ENCODE measurements around the gene RUNX3. TPM values are rescaled to one million over a fixed set of nuclear protein-coding genes. Genes with fewer than 3 reads are reported as not detected.

Gene RUNX3
- polyA plus RNA-seq, 1 of the 3 experiments (the other 2 are of a cell fraction), result not detected

DNA sequence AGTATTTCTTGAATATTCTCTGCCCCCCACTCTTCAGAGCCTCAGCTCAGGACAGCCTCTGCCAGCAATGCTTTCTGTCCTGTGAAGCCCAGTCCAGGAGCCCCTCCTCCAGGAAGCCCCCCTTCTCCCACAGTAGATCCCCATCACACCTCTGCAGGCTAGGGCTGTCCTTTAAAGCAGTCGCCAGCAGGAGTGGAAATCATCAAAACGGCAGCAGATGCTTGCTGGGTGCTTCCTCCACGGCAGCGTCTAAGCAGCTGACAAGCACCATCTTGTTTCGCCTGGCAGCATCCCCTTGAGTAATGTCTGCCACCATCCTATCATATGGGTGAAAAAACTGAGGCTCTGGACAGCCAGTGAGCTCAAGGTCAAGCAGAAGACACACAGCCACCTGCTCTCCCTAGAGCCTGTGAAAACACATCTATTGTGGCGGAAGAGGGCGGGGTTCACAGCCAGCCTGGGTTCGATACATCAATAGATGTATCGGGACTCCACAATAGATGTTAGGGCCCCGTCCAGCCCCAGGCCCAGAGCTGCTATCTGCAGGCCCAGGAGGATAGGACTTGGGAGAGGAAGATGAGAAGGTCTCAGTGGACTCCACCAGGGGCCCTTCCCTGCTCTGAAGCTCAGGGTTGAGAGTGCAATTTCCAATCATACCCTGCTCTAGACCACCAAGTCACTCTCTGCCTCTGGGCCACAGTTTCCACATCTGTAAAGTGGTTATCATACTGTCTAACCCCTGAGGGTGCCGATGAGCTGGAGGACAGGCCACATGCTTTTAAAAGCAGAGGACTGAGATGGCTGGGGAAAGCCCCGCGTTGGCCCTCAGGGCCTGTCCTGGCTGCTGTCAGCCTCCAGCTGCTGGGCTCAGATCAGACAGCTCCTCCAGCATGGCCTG is 17.5 kb downstream of the RUNX3 start (continued):
- no peak for TF ChIP-seq POLR2AphosphoS5 (IDR thresholded peaks at IDR 0.05; ENCODE audit: low read depth, low read length)
- TF ChIP-seq JUND (IDR thresholded peaks at IDR 0.05), result no peak
- no peak for TF ChIP-seq ELF1 (IDR thresholded peaks at IDR 0.05)
- TF ChIP-seq, protein P1, sequence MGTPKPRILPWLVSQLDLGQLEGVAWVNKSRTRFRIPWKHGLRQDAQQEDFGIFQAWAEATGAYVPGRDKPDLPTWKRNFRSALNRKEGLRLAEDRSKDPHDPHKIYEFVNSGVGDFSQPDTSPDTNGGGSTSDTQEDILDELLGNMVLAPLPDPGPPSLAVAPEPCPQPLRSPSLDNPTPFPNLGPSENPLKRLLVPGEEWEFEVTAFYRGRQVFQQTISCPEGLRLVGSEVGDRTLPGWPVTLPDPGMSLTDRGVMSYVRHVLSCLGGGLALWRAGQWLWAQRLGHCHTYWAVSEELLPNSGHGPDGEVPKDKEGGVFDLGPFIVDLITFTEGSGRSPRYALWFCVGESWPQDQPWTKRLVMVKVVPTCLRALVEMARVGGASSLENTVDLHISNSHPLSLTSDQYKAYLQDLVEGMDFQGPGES (IDR thresholded peaks at IDR 0.05; ENCODE audit: low read depth, low read length), result no peak
- no peak for TF ChIP-seq MEF2A (IDR thresholded peaks at IDR 0.05; ENCODE audit: borderline replicate concordance, low read depth)
- TF ChIP-seq EZH2phosphoT487 (IDR thresholded peaks at IDR 0.05; ENCODE audit: borderline replicate concordance, low read depth), result no peak
- TF ChIP-seq TEAD4 (IDR thresholded peaks at IDR 0.05; ENCODE audit: borderline replicate concordance, insufficient read depth), result no peak

DNA sequence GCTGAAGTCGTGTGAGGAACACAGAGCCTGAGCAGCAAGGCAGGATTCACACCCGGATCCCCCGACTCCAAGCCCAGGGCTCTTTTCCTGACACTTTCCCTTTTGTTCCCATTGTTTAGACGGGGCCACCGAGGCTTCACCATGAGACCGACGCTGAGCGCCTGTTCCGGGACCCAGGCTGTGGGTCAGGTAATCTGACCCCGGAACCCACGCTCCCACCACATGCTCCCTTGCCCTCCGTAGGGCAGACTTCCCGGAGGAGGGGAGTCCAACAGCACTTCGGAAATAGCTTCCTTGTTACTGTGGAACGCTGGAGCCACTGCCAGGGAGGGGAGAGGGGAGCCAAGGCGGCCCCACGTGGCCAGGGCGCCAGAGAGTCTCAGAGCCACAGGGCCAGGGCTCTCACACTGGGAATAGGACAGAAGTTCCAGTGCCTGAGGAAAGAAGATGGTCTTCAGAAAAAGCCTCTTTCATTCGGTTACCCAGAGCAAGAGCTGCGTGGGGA is 18.4 kb downstream of the RUNX3 start:
- H3K9ac ChIP-seq, result no peak overlapping the region
- no peak overlapping the region for H2AFZ ChIP-seq (ENCODE audit: low read depth)
- H3K9me2 ChIP-seq, result no peaks in the 10 kb centered on the region
- H4K20me1 ChIP-seq (ENCODE audit: insufficient read depth), result no peaks in the 10 kb centered on the region
- no peaks in the 10 kb centered on the region for H3K36me3 ChIP-seq (replicated peaks in 1 of 2; ENCODE audit: control insufficient read depth in 1 of 2, insufficient read depth in 2 of 2, low read length in 1 of 2)
- no peak for DNase-seq
- H3K79me2 ChIP-seq (ENCODE audit: insufficient read depth), result no peaks in the 10 kb centered on the region
- WGBS (ENCODE audit: low lambda C conversion rate), result 90% methylated on average over 19 of the region's 20 CpGs
- peaks cover 0 to 30% of the 10 kb centered on the region in 2 experiments; a peak in 1 of 4 replicates for H3K4me1 ChIP-seq (ENCODE audit: control insufficient read depth in 1 of 2, insufficient read depth in 2 of 2, low read depth in 1 of 2, low read length in 1 of 2)
- no peak overlapping the region for H3K4me3 ChIP-seq (ENCODE audit: low read depth in 2 of 2, low read length in 1 of 2)
- no peak overlapping the region for H3K27ac ChIP-seq (ENCODE audit: low read depth in 2 of 2, low read length in 1 of 2)
- no peak overlapping the region for H3K4me2 ChIP-seq
- CTCF ChIA-PET, result interaction anchor here (0.6 to 3.0 kb wide), 8 partner anchors 13 to 293 kb away, joined by 3 to 29 read pairs (median 3); no protein-coding TSS in a partner anchor
- H3F3A ChIP-seq (replicated peaks; ENCODE audit: insufficient read depth), result no peaks in the 10 kb centered on the region
- no peaks in the 10 kb centered on the region for H3K27me3 ChIP-seq (ENCODE audit: insufficient read depth)
- no peaks in the 10 kb centered on the region for H3K9me3 ChIP-seq
- TF ChIP-seq ELF1 (IDR thresholded peaks at IDR 0.05), result no peak
- TF ChIP-seq TCF12 (IDR thresholded peaks at IDR 0.05), result no peak
- TF ChIP-seq, protein P2, sequence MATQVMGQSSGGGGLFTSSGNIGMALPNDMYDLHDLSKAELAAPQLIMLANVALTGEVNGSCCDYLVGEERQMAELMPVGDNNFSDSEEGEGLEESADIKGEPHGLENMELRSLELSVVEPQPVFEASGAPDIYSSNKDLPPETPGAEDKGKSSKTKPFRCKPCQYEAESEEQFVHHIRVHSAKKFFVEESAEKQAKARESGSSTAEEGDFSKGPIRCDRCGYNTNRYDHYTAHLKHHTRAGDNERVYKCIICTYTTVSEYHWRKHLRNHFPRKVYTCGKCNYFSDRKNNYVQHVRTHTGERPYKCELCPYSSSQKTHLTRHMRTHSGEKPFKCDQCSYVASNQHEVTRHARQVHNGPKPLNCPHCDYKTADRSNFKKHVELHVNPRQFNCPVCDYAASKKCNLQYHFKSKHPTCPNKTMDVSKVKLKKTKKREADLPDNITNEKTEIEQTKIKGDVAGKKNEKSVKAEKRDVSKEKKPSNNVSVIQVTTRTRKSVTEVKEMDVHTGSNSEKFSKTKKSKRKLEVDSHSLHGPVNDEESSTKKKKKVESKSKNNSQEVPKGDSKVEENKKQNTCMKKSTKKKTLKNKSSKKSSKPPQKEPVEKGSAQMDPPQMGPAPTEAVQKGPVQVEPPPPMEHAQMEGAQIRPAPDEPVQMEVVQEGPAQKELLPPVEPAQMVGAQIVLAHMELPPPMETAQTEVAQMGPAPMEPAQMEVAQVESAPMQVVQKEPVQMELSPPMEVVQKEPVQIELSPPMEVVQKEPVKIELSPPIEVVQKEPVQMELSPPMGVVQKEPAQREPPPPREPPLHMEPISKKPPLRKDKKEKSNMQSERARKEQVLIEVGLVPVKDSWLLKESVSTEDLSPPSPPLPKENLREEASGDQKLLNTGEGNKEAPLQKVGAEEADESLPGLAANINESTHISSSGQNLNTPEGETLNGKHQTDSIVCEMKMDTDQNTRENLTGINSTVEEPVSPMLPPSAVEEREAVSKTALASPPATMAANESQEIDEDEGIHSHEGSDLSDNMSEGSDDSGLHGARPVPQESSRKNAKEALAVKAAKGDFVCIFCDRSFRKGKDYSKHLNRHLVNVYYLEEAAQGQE (IDR thresholded peaks at IDR 0.05; ENCODE audit: low read depth, low read length), result no peak
- TF ChIP-seq SMC3 (IDR thresholded peaks at IDR 0.05; ENCODE audit: low read depth, low read length), result no peak
- POLR2A ChIA-PET, result no interaction called here
